BJ (cell line): Measurements from ENCODE around the gene TUBB2A. TPM values are rescaled to one million over a fixed set of nuclear protein-coding genes. Genes with fewer than 3 reads are reported as not detected.

Source experiments
- CTCF ChIA-PET: fragments of 350-600 bp; formaldehyde crosslinking; extraction: SDS; loops from one replicate; lab custom pipeline; 2021; ENCODE audit warnings: antibody characterized with exemption, inconsistent platforms; lab: Yijun Ruan, JAX
- POLR2A ChIA-PET: fragments of 300-600 bp; sonication (Branson Sonifier 250); formaldehyde crosslinking; extraction: SDS; loops from one replicate; lab custom pipeline; 2021; ENCODE audit warnings: antibody characterized with exemption; lab: Charles Lee
- DNase-seq: peaks from one replicate; pipeline ENCODE4 v3.0.0-alpha.2; 2011; ENCODE audit warnings: low read depth
- H3K27me3 ChIP-seq: 2 replicates; pipeline ENCODE4 v1.6.0; 2011; ENCODE audit warnings: low read length; ENCODE audit not compliant: control insufficient read depth, insufficient read depth
- H3K36me3 ChIP-seq: 2 replicates; pipeline ENCODE4 v1.5.1; 2011; ENCODE audit warnings: low read length; ENCODE audit not compliant: control insufficient read depth, insufficient read depth
- H3K4me3 ChIP-seq: 2 replicates; pipeline ENCODE4 v1.5.1; 2011; ENCODE audit warnings: low read depth, mild to moderate bottlenecking, control low read depth, low read length
- CTCF ChIP-seq: IDR thresholded peaks from 2 replicates; pipeline ENCODE4 v1.5.1; 2011; ENCODE audit warnings: low read depth, mild to moderate bottlenecking, control low read depth, inconsistent platforms, low read length, moderate library complexity; ENCODE audit not compliant: insufficient read depth
- polyA minus RNA-seq: library from RNA; depleted of rRNA, polyadenylated mRNA; stranded (reverse); fragments of >200 nt; gene quantifications from 2 replicates; pipeline ENCODE4 v1.2.3, GENCODE V29; 2011; rRNA and poly(A)+ RNA removed
- polyA plus RNA-seq: library from polyadenylated mRNA; depleted of rRNA; stranded (reverse); fragments of >200 nt; gene quantifications from 2 replicates; pipeline ENCODE4 v1.2.3, GENCODE V29; 2011; rRNA removed

Gene TUBB2A
- polyA plus RNA-seq (138 and 184 TPM in 2 replicates), polyA minus RNA-seq (111 and 170 TPM in 2 replicates)

DNA sequence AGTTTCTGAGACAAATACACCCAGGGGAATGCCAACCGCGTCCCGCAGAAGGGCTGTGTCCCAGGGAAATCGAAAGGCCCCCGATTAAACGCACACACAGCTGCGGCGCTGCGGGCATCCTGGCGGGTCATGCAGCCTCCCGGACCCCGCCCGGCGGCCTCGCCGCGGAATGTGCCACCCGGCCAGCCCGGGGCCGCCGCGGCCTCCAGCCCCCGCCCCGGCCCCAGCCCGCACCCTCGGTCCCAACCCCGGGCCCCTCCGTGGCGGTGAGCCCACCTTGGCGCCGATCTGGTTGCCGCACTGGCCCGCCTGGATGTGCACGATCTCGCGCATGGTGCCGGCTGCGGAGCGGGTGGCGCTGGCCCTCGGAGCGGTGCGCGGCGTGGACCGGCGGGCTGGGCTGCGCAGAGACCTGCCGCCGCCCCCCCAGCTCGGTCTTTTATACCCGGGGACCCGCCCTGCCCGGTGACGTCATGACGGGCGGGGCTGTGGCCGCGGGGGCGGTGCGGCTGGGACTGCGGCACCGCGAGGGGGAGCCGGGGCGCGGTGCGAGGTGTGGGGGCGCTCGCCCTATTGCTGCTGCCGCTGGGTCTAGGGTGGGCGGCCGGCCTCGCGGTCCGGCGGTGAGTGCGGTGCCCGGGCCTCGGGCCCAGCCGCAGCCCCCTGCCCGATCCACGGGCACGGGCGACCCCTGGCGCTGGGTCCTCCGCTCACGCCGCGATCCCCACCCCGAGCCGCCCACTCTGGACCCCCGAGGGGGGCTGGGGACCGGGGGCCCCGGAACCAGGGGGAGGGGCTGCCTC is at the start of gene TUBB2A:
TUBB2A (minus strand) TSS at position 414 of the 803 bp plus-strand sequence; CDS start at position 333, 81 bp downstream.
- TF ChIP-seq CTCF: peak; percentile 21; the same call in 1 of the 2 replicates
- POLR2A ChIA-PET: interaction anchor here (0.5 to 2.5 kb wide), 4 partner anchors 46 to 389 kb away, joined by 3 to 17 read pairs (median 6); no protein-coding TSS in a partner anchor
- CTCF ChIA-PET: interaction anchor here (0.7 to 3.1 kb wide), 11 partner anchors 9 to 97 kb away, joined by 3 to 17 read pairs (median 4); no protein-coding TSS in a partner anchor
- H3K4me3 ChIP-seq: peak within 1 kb of the TSS; percentile 95
- peaks cover 1% of the 10 kb centered on the region for H3K36me3 ChIP-seq
- H3K27me3 ChIP-seq: no peaks in the 10 kb centered on the region
- DNase-seq: no peak

DNA sequence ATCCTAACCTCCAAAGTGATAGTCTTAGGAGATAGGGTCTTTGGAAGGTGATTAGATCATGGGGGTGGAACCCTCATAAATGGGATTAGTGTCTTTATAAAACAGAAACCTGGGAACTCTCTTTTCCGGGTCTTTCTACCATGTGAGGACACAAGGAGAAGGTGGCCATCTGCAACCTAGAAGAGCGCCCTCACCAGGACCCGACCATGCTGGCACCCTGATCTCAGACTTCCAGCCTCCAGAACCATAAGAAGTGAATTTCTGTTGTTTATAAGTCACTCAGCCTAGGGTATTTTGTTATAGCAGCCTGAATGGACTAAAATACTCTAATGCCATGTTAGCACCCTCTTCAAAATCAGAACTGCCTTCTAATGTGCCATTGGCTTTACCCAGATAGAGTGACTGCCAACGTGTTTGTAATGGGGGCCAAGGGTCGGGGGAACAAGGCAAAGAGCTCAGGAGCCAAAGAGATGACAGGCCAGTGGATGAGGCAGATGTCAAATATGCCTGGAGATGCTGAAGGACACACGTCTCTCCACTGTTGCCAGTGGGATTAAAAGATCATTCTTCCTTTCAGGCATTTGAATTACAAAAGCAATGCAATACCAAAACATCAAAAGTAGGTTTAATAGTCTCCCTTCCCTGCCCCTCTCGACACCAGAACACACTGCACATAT is 49.1 kb upstream of the TUBB2A start:
- ChIA-PET POLR2A (no interaction called here), CTCF (interaction anchor here (0.6 to 0.7 kb wide), 2 partner anchors 49 to 74 kb away, joined by 3 read pairs; partner anchors contain the start of gene TUBB2A)
- H3K27me3 ChIP-seq: no peaks in the 10 kb centered on the region
- DNase-seq: no peak
- TF ChIP-seq CTCF: no peak
- no peaks in the 10 kb centered on the region for H3K36me3 ChIP-seq
- H3K4me3 ChIP-seq: no peak overlapping the region

DNA sequence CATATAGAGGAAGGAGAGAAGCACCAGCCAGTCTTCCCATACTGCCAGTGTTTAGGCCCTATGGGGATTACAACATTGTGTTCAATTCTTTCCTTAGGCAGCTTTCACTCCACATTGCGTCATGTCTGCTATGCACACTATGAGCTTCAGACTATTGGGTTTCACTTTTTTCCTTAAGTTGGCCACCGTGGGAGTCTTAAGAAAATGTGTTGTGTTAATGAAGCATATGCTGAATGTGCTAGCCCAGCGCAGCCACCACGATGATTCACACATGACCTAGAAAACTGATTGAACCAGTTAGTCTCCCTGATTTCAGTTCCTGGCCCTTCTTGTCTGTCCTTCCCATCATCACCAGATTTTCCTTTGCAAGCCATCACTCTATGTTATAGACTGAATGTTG is 48.6 kb upstream of the TUBB2A start:
- ChIA-PET POLR2A (no interaction called here), CTCF (interaction anchor here (0.6 to 0.7 kb wide), 2 partner anchors 74 to 79 kb away, joined by 3 read pairs; no protein-coding TSS in a partner anchor)
- Histone ChIP-seq H3K36me3 (no peaks in the 10 kb centered on the region), H3K27me3 (no peaks in the 10 kb centered on the region), H3K4me3 (no peak overlapping the region)
- peak; percentile 85 for DNase-seq
- TF ChIP-seq CTCF: no peak

GRCh38 chr6:3204921-3205320 is 47.6 kb upstream of the TUBB2A start:
- Histone ChIP-seq H3K4me3 (no peak overlapping the region), H3K36me3 (no peaks in the 10 kb centered on the region), H3K27me3 (no peaks in the 10 kb centered on the region)
- ChIA-PET POLR2A (no interaction called here), CTCF (no interaction called here)
- TF ChIP-seq CTCF: no peak
- no peak for DNase-seq
